SK-N-SH treated with all-trans-retinoic acid at 6 μM for 48 hours (cell line): ENCODE results near the gene STARD3.

Experiments
- ATAC-seq: fragments of 200-7000 bp; cut with Tn5 transposase; 3 replicates; pipeline ENCODE4 v1.9.1; 2020; ENCODE audit warnings: mild to moderate bottlenecking, moderate library complexity
- ARNTL ChIP-seq: fragments of 450-650 bp; formaldehyde crosslinking; IDR thresholded peaks from 2 replicates; pipeline ENCODE4 v1.5.0; 2020; ENCODE audit warnings: low read depth, mild to moderate bottlenecking, moderate library complexity, borderline replicate concordance
- BACH2 ChIP-seq: fragments of 250-450 bp; sonication (Bioruptor Pico); IDR thresholded peaks from 2 replicates; pipeline ENCODE4 v1.9.0; 2021; ENCODE audit warnings: mild to moderate bottlenecking, borderline replicate concordance
- CSDC2 ChIP-seq: fragments of 250-450 bp; sonication (Bioruptor Pico); IDR thresholded peaks from 2 replicates; pipeline ENCODE4 v1.5.0; 2020; ENCODE audit warnings: mild to moderate bottlenecking, moderate library complexity
- ESRRG ChIP-seq: fragments of 250-450 bp; sonication (Bioruptor Pico); IDR thresholded peaks from 2 replicates; pipeline ENCODE4 v1.6.1; 2021; ENCODE audit warnings: mild to moderate bottlenecking
- GLIS3 ChIP-seq: fragments of 250-450 bp; sonication (Bioruptor Pico); IDR thresholded peaks from 2 replicates; pipeline ENCODE4 v1.5.0; 2020; ENCODE audit warnings: mild to moderate bottlenecking, moderate library complexity
- ISL1 ChIP-seq: fragments of 250-450 bp; sonication (Bioruptor Pico); IDR thresholded peaks from 2 replicates; pipeline ENCODE4 v2.1.2; 2022; ENCODE audit warnings: mild to moderate bottlenecking, moderate library complexity
- OSR1 ChIP-seq: fragments of 250-450 bp; sonication (Bioruptor Pico); IDR thresholded peaks from 2 replicates; pipeline ENCODE4 v1.8.0; 2022; ENCODE audit warnings: moderate library complexity, mild to moderate bottlenecking, inconsistent platforms
- PPARA ChIP-seq: fragments of 250-450 bp; sonication (Bioruptor Pico); IDR thresholded peaks from 2 replicates; pipeline ENCODE4 v1.5.0; 2020; ENCODE audit warnings: mild to moderate bottlenecking, borderline replicate concordance
- RARB ChIP-seq: fragments of 250-450 bp; sonication (Bioruptor Pico); IDR thresholded peaks from 2 replicates; pipeline ENCODE4 v1.8.0; 2021; ENCODE audit warnings: mild to moderate bottlenecking, moderate library complexity
- SNAI2 ChIP-seq: fragments of 250-450 bp; sonication (Bioruptor Pico); IDR thresholded peaks from 2 replicates; pipeline ENCODE4 v1.5.0; 2020; ENCODE audit warnings: mild to moderate bottlenecking, moderate library complexity
- TCF4 ChIP-seq: fragments of 250-450 bp; sonication (Bioruptor Pico); IDR thresholded peaks from 2 replicates; pipeline ENCODE4 v1.8.0; 2021; ENCODE audit warnings: mild to moderate bottlenecking, moderate library complexity, borderline replicate concordance
- TOX ChIP-seq: fragments of 250-450 bp; sonication (Bioruptor Pico); IDR thresholded peaks from 2 replicates; pipeline ENCODE4 v1.8.0; 2021; ENCODE audit warnings: mild to moderate bottlenecking, moderate library complexity, borderline replicate concordance
- ZC3H10 ChIP-seq: fragments of 250-450 bp; sonication (Bioruptor Pico); IDR thresholded peaks from 2 replicates; pipeline ENCODE4 v1.5.1; 2021; ENCODE audit warnings: mild to moderate bottlenecking, moderate library complexity
- ZFP3 ChIP-seq: fragments of 250-450 bp; sonication (Bioruptor Pico); IDR thresholded peaks from 2 replicates; pipeline ENCODE4 v1.5.0; 2020; ENCODE audit warnings: mild to moderate bottlenecking, moderate library complexity
- ZFP30 ChIP-seq: fragments of 450-650 bp; formaldehyde crosslinking; IDR thresholded peaks from 2 replicates; pipeline ENCODE4 v1.5.0; 2022; ENCODE audit warnings: mild to moderate bottlenecking, moderate library complexity
- ZNF565 ChIP-seq: fragments of 450-650 bp; formaldehyde crosslinking; conservative IDR thresholded peaks from 2 replicates; pipeline ENCODE4 v1.5.0; 2020; ENCODE audit warnings: low read depth, mild to moderate bottlenecking, moderate library complexity
- ZNF70 ChIP-seq: fragments of 450-650 bp; formaldehyde crosslinking; IDR thresholded peaks from 2 replicates; pipeline ENCODE4 v1.5.0; 2020; ENCODE audit warnings: mild to moderate bottlenecking, moderate library complexity
- ZNF8 ChIP-seq: fragments of 450-650 bp; formaldehyde crosslinking; IDR thresholded peaks from 2 replicates; pipeline ENCODE4 v1.5.0; 2020; ENCODE audit warnings: mild to moderate bottlenecking, moderate library complexity
- TF ChIP-seq, protein P1 (sequence below): fragments of 250-450 bp; sonication (Bioruptor Pico); IDR thresholded peaks from 2 replicates; pipeline ENCODE4 v1.8.0; 2021; ENCODE audit warnings: low read depth, mild to moderate bottlenecking, moderate library complexity, borderline replicate concordance
- TF ChIP-seq, protein P2 (sequence below): fragments of 250-450 bp; sonication (Bioruptor Pico); IDR thresholded peaks from 2 replicates; pipeline ENCODE4 v1.5.1; 2021; ENCODE audit warnings: mild to moderate bottlenecking, moderate library complexity
- TF ChIP-seq, protein P3 (sequence below): fragments of 250-450 bp; sonication (Bioruptor Pico); IDR thresholded peaks from 2 replicates; pipeline ENCODE4 v1.8.0; 2020; ENCODE audit warnings: mild to moderate bottlenecking, moderate library complexity, borderline replicate concordance
- TF ChIP-seq, protein P4 (sequence below): fragments of 250-450 bp; sonication (Bioruptor Pico); IDR thresholded peaks from 2 replicates; pipeline ENCODE4 v1.5.0; 2020; ENCODE audit warnings: mild to moderate bottlenecking, moderate library complexity

The STARD3 gene

DNA sequence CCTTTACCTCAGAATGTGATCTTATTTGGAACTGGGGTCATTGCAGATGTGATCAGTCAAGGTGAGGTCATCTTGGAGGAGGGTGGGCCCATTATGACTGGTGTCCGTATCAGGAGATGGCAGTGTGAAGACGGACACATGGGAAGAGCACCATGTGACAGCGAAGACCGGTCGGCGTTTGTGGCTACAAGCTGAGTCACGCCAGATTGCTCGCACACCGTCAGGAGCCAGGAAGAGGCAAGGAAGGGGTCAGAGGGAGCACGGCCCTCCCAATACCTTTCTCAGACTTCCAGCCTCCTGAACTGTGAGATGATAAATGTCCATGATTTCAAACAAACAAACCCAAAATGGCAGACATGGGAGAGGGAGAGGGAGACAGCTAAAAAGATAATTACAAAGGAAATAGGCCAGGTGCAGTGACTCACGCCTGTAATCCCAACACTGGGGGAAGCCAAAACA is 13.2 kb downstream of the STARD3 start:
- TF ChIP-seq, protein P1, sequence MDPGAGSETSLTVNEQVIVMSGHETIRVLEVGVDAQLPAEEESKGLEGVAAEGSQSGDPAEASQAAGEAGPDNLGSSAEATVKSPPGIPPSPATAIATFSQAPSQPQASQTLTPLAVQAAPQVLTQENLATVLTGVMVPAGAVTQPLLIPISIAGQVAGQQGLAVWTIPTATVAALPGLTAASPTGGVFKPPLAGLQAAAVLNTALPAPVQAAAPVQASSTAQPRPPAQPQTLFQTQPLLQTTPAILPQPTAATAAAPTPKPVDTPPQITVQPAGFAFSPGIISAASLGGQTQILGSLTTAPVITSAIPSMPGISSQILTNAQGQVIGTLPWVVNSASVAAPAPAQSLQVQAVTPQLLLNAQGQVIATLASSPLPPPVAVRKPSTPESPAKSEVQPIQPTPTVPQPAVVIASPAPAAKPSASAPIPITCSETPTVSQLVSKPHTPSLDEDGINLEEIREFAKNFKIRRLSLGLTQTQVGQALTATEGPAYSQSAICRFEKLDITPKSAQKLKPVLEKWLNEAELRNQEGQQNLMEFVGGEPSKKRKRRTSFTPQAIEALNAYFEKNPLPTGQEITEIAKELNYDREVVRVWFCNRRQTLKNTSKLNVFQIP (CRISPR knock-in tag) = no peak
- no peak for TF ChIP-seq OSR1
- no peak for TF ChIP-seq ZFP3
- TF ChIP-seq ZC3H10 (CRISPR knock-in tag) = no peak
- no peak for TF ChIP-seq ARNTL (CRISPR knock-in tag)
- ATAC-seq = no peak

DNA sequence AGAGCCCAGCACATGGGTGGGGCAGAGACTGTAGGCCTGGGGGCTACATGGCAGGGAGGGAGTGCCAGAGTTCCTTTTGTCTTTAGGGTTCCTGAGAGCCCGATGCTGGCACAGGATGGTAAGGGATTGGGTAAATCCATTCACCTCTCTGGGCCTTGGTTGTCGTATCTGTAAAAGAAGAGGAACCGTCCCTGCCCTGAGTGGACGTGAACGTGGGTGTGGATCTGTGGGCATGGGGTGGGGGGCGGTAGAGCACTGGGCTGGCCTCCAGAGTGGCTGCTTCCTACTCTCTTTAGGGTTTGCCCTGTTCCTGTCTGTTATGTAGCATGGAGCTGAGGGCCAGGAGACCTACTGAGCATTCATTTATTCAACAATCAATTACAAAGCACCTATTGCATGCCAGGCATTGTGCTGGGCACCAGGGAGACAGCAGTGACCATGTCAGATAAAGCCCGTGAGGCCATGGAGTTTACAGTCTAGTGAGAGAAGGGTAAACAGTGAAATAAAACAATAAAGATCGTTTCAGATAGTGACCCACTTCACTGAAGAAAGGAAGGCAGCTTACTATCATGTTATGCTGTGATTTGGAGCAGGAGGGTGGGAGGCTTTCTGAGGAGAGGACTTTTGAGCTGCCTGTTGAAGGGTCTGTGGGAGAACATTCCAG is 15.1 kb downstream of the STARD3 start:
- no peak for ATAC-seq
- TF ChIP-seq RARB (CRISPR knock-in tag) = no peak
- no peak for TF ChIP-seq TOX (CRISPR knock-in tag)
- TF ChIP-seq, protein P2, sequence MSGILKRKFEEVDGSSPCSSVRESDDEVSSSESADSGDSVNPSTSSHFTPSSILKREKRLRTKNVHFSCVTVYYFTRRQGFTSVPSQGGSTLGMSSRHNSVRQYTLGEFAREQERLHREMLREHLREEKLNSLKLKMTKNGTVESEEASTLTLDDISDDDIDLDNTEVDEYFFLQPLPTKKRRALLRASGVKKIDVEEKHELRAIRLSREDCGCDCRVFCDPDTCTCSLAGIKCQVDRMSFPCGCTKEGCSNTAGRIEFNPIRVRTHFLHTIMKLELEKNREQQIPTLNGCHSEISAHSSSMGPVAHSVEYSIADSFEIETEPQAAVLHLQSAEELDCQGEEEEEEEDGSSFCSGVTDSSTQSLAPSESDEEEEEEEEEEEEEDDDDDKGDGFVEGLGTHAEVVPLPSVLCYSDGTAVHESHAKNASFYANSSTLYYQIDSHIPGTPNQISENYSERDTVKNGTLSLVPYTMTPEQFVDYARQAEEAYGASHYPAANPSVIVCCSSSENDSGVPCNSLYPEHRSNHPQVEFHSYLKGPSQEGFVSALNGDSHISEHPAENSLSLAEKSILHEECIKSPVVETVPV (CRISPR knock-in tag) = no peak
- no peak for TF ChIP-seq TCF4 (CRISPR knock-in tag)
- no peak for TF ChIP-seq BACH2 (CRISPR knock-in tag)
- TF ChIP-seq ISL1 (CRISPR knock-in tag) = no peak
- no peak for TF ChIP-seq ARNTL (CRISPR knock-in tag)
- no peak for TF ChIP-seq ZFP3
- TF ChIP-seq ZFP30 (CRISPR knock-in tag) = no peak
- no peak for TF ChIP-seq OSR1
- TF ChIP-seq, protein P3, sequence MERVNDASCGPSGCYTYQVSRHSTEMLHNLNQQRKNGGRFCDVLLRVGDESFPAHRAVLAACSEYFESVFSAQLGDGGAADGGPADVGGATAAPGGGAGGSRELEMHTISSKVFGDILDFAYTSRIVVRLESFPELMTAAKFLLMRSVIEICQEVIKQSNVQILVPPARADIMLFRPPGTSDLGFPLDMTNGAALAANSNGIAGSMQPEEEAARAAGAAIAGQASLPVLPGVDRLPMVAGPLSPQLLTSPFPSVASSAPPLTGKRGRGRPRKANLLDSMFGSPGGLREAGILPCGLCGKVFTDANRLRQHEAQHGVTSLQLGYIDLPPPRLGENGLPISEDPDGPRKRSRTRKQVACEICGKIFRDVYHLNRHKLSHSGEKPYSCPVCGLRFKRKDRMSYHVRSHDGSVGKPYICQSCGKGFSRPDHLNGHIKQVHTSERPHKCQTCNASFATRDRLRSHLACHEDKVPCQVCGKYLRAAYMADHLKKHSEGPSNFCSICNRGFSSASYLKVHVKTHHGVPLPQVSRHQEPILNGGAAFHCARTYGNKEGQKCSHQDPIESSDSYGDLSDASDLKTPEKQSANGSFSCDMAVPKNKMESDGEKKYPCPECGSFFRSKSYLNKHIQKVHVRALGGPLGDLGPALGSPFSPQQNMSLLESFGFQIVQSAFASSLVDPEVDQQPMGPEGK (CRISPR knock-in tag) = no peak
- no peak for TF ChIP-seq ZNF565
- TF ChIP-seq, protein P4, sequence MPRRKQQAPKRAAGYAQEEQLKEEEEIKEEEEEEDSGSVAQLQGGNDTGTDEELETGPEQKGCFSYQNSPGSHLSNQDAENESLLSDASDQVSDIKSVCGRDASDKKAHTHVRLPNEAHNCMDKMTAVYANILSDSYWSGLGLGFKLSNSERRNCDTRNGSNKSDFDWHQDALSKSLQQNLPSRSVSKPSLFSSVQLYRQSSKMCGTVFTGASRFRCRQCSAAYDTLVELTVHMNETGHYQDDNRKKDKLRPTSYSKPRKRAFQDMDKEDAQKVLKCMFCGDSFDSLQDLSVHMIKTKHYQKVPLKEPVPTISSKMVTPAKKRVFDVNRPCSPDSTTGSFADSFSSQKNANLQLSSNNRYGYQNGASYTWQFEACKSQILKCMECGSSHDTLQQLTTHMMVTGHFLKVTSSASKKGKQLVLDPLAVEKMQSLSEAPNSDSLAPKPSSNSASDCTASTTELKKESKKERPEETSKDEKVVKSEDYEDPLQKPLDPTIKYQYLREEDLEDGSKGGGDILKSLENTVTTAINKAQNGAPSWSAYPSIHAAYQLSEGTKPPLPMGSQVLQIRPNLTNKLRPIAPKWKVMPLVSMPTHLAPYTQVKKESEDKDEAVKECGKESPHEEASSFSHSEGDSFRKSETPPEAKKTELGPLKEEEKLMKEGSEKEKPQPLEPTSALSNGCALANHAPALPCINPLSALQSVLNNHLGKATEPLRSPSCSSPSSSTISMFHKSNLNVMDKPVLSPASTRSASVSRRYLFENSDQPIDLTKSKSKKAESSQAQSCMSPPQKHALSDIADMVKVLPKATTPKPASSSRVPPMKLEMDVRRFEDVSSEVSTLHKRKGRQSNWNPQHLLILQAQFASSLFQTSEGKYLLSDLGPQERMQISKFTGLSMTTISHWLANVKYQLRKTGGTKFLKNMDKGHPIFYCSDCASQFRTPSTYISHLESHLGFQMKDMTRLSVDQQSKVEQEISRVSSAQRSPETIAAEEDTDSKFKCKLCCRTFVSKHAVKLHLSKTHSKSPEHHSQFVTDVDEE (CRISPR knock-in tag) = no peak
- TF ChIP-seq SNAI2 (CRISPR knock-in tag) = no peak
- TF ChIP-seq ESRRG (CRISPR knock-in tag) = no peak
- TF ChIP-seq ZC3H10 (CRISPR knock-in tag) = no peak
- no peak for TF ChIP-seq PPARA (CRISPR knock-in tag)
- no peak for TF ChIP-seq GLIS3 (CRISPR knock-in tag)
- no peak for TF ChIP-seq ZNF70

DNA sequence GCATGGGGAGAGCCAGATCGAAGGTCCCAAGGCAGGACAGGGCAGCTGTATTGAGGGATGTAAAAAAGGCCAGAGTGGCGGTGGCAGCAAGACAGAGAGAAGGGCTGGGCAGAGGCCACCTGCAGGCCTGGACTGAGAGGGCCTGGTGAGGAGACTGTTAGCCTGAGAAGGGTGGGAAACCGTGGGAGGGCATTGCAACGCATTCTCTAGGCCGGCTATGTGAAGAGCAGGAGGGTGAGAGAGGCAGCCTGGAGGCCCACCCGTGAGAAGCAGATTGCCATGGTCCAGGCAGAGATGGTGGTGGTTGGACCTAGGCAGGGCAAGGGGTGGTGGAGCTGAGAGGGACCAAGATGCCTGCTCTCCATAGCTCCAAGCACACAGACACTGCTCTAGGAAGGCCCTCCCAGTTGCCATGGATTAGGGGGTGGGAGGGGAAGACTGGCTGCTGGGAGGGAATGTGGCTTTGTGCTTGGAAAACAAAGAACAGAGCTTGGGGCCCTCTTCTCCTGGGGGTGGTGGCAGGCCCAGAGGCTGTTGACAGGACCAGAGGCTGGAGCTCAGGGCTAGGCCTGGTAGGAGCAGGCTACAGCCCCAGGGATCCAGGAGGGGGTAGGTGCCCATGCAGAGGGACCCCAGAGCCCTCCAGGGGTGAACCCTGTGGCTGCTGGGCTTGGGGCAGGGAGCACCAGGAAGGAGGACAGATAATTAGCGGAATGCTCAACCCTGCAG is 15.8 kb downstream of the STARD3 start:
- peak; percentile 23 for ATAC-seq
- TF ChIP-seq OSR1 (no peak), TOX (CRISPR knock-in tag) (no peak), ZC3H10 (CRISPR knock-in tag) (no peak), ARNTL (CRISPR knock-in tag) (no peak), RARB (CRISPR knock-in tag) (no peak), CSDC2 (CRISPR knock-in tag) (no peak), TCF4 (CRISPR knock-in tag) (no peak), SNAI2 (CRISPR knock-in tag) (no peak), ISL1 (CRISPR knock-in tag) (no peak), BACH2 (CRISPR knock-in tag) (no peak), ZNF8 (no peak)
- TF ChIP-seq, protein P3 (CRISPR knock-in tag) = no peak
- TF ChIP-seq, protein P1 (CRISPR knock-in tag) = no peak
